ENCODE measurements around the gene UTP18. TPM values are rescaled to one million over a fixed set of nuclear protein-coding genes. Genes with fewer than 3 reads are reported as not detected.

The UTP18 gene
- total and polyA plus RNA-seq, 2 donors from 2014 or later = 28.8 to 31.1 TPM

- Histone ChIP-seq H3K9ac (ENCODE audit: low read length in 3 of 3) (no peak overlapping the region), H3K27ac (ENCODE audit: low read depth in 2 of 2, low read length in 2 of 2) (no peak overlapping the region), H3K27me3 (ENCODE audit: control insufficient read depth, insufficient read depth, low read length) (no peaks in the 10 kb centered on the region), H3K4me3 (ENCODE audit: low read length in 3 of 3) (no peak overlapping the region), H3K36me3 (ENCODE audit: control insufficient read depth in 2 of 3, insufficient read depth in 3 of 3, low read length in 3 of 3) (peaks cover 3 to 5% (median 4%) of the 10 kb centered on the region in 3 donors), H3K9me3 (ENCODE audit: control insufficient read depth in 2 of 3, insufficient read depth in 1 of 3, low read length in 3 of 3) (no peaks in the 10 kb centered on the region), H3K4me1 (ENCODE audit: control insufficient read depth in 2 of 3, insufficient read depth in 2 of 3, low read depth in 1 of 3, low read length in 3 of 3) (peaks cover 0 to 3% (median 0%) of the 10 kb centered on the region in 3 donors)
- no peak for FAIRE-seq
- DNase-seq = no peak
- intact Hi-C loops (cut with DNase I) = no loop called here
- TF ChIP-seq, protein P1, sequence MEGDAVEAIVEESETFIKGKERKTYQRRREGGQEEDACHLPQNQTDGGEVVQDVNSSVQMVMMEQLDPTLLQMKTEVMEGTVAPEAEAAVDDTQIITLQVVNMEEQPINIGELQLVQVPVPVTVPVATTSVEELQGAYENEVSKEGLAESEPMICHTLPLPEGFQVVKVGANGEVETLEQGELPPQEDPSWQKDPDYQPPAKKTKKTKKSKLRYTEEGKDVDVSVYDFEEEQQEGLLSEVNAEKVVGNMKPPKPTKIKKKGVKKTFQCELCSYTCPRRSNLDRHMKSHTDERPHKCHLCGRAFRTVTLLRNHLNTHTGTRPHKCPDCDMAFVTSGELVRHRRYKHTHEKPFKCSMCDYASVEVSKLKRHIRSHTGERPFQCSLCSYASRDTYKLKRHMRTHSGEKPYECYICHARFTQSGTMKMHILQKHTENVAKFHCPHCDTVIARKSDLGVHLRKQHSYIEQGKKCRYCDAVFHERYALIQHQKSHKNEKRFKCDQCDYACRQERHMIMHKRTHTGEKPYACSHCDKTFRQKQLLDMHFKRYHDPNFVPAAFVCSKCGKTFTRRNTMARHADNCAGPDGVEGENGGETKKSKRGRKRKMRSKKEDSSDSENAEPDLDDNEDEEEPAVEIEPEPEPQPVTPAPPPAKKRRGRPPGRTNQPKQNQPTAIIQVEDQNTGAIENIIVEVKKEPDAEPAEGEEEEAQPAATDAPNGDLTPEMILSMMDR (IDR thresholded peaks at IDR 0.05; ENCODE audit: borderline replicate concordance, extremely low read depth, insufficient read depth) = no peak
Measured at GRCh38 chr17:51250314-51250840, 10.0 kb upstream of the UTP18 start.

GRCh38 chr17:51251010-51251409 is 9.3 kb upstream of the UTP18 start:
- Histone ChIP-seq H3K4me1 (ENCODE audit: control insufficient read depth in 2 of 3, insufficient read depth in 2 of 3, low read depth in 1 of 3, low read length in 3 of 3) (peaks cover 0 to 9% (median 0%) of the 10 kb centered on the region in 3 donors), H3K27ac (ENCODE audit: low read depth in 2 of 2, low read length in 2 of 2) (no peak overlapping the region), H3K27me3 (ENCODE audit: control insufficient read depth, insufficient read depth, low read length) (no peaks in the 10 kb centered on the region), H3K4me3 (ENCODE audit: low read length in 3 of 3) (no peak overlapping the region), H3K9ac (ENCODE audit: low read length in 3 of 3) (no peak overlapping the region), H3K36me3 (ENCODE audit: control insufficient read depth in 2 of 3, insufficient read depth in 3 of 3, low read length in 3 of 3) (peaks cover 3 to 5% (median 4%) of the 10 kb centered on the region in 3 donors), H3K9me3 (ENCODE audit: control insufficient read depth in 2 of 3, insufficient read depth in 1 of 3, low read length in 3 of 3) (no peaks in the 10 kb centered on the region)
- DNase-seq (no peak), FAIRE-seq (no peak)
- intact Hi-C loops (cut with DNase I) = no loop called here
- TF ChIP-seq, protein P1 (IDR thresholded peaks at IDR 0.05; ENCODE audit: borderline replicate concordance, extremely low read depth, insufficient read depth) = no peak

GRCh38 chr17:51255673-51256072 is 4.7 kb upstream of the UTP18 start:
- Histone ChIP-seq H3K4me1 (ENCODE audit: control insufficient read depth in 2 of 3, insufficient read depth in 2 of 3, low read depth in 1 of 3, low read length in 3 of 3) (peaks cover 0 to 30% (median 10%) of the 10 kb centered on the region in 3 donors), H3K36me3 (ENCODE audit: control insufficient read depth in 2 of 3, insufficient read depth in 3 of 3, low read length in 3 of 3) (peaks cover 3 to 5% (median 4%) of the 10 kb centered on the region in 3 donors), H3K9ac (ENCODE audit: low read length in 3 of 3) (no peak overlapping the region), H3K27me3 (ENCODE audit: control insufficient read depth, insufficient read depth, low read length) (no peaks in the 10 kb centered on the region), H3K9me3 (ENCODE audit: control insufficient read depth in 2 of 3, insufficient read depth in 1 of 3, low read length in 3 of 3) (no peaks in the 10 kb centered on the region), H3K4me3 (ENCODE audit: low read length in 3 of 3) (no peak overlapping the region), H3K27ac (ENCODE audit: low read depth in 2 of 2, low read length in 2 of 2) (no peak overlapping the region)
- intact Hi-C loops (cut with DNase I) = no loop called here
- no peak for DNase-seq
- TF ChIP-seq, protein P1 (IDR thresholded peaks at IDR 0.05; ENCODE audit: borderline replicate concordance, extremely low read depth, insufficient read depth) = no peak
- FAIRE-seq = no peak

- no peak for FAIRE-seq
- H3K4me1 ChIP-seq (ENCODE audit: control insufficient read depth in 2 of 3, insufficient read depth in 2 of 3, low read depth in 1 of 3, low read length in 3 of 3) = peaks cover 0 to 30% (median 10%) of the 10 kb centered on the region in 3 donors
- no peak overlapping the region for H3K4me3 ChIP-seq (ENCODE audit: low read length in 3 of 3)
- no peak overlapping the region for H3K9ac ChIP-seq (ENCODE audit: low read length in 3 of 3)
- no peaks in the 10 kb centered on the region for H3K27me3 ChIP-seq (ENCODE audit: control insufficient read depth, insufficient read depth, low read length)
- no peak for DNase-seq
- no peak overlapping the region for H3K27ac ChIP-seq (ENCODE audit: low read depth in 2 of 2, low read length in 2 of 2)
- H3K36me3 ChIP-seq (ENCODE audit: control insufficient read depth in 2 of 3, insufficient read depth in 3 of 3, low read length in 3 of 3) = peaks cover 3 to 5% (median 4%) of the 10 kb centered on the region in 3 donors
- intact Hi-C loops (cut with DNase I) = no loop called here
- H3K9me3 ChIP-seq (ENCODE audit: control insufficient read depth in 2 of 3, insufficient read depth in 1 of 3, low read length in 3 of 3) = no peaks in the 10 kb centered on the region
- TF ChIP-seq, protein P1 (IDR thresholded peaks at IDR 0.05; ENCODE audit: borderline replicate concordance, extremely low read depth, insufficient read depth) = no peak
Measured at GRCh38 chr17:51256101-51256500, 4.2 kb upstream of the UTP18 start.

Data from kidney (tissue), 14 donors.